WTC11 (cell line): ENCODE measurements around the gene MLF2.

Source experiments
- TCF7 ChIP-seq: sonication (generic); formaldehyde crosslinking; IDR thresholded peaks from 2 replicates; pipeline ENCODE4 v1.8.0; 2022; ENCODE audit warnings: mild to moderate bottlenecking, low read depth, missing genetic modification reagents, moderate library complexity
- ZNF263 ChIP-seq: sonication (generic); formaldehyde crosslinking; IDR thresholded peaks from 2 replicates; pipeline ENCODE4 v1.8.1; 2022; ENCODE audit warnings: low read depth, mild to moderate bottlenecking, moderate library complexity, missing genetic modification reagents
- TF ChIP-seq, protein P1 (sequence below): sonication (generic); formaldehyde crosslinking; IDR thresholded peaks from 2 replicates; pipeline ENCODE4 v1.8.1; 2023; ENCODE audit warnings: mild to moderate bottlenecking, missing genetic modification reagents, moderate library complexity
- TF ChIP-seq, protein P2 (sequence below): fragments of 200-600 bp; IDR thresholded peaks from 2 replicates; pipeline ENCODE4 v1.8.0; 2022; ENCODE audit warnings: antibody characterized with exemption
- TF ChIP-seq, protein P3 (sequence below): fragments of 250-450 bp; sonication (Bioruptor Pico); IDR thresholded peaks from 2 replicates; pipeline ENCODE4 v1.9.0; 2021; ENCODE audit warnings: mild to moderate bottlenecking

DNA sequence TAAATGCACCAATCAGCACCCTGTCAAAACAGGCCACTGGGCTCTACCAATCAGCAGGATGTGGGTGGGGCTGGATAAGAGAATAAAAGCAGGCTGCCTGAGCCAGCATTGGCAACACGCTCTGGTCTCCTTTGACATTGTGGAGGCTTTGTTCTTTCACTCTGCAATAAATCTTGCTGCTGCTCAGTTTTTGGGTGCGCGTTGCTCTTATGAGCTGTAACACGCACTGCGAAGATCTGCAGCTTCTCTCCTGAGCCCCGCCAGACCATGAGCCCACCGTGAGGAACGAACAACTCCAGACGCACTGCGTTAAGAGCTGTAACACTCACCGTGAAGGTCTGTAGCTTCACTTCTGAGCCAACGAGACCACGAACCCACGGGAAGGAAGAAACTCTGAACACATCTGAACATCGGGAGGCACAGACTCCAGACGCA, 44.0 kb downstream of the MLF2 start:
- TF ChIP-seq ZNF263 (CRISPR knock-in tag) (no peak), TCF7 (CRISPR knock-in tag) (no peak)
- TF ChIP-seq, protein P1, sequence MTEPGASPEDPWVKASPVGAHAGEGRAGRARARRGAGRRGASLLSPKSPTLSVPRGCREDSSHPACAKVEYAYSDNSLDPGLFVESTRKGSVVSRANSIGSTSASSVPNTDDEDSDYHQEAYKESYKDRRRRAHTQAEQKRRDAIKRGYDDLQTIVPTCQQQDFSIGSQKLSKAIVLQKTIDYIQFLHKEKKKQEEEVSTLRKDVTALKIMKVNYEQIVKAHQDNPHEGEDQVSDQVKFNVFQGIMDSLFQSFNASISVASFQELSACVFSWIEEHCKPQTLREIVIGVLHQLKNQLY, result no peak
- TF ChIP-seq, protein P2, sequence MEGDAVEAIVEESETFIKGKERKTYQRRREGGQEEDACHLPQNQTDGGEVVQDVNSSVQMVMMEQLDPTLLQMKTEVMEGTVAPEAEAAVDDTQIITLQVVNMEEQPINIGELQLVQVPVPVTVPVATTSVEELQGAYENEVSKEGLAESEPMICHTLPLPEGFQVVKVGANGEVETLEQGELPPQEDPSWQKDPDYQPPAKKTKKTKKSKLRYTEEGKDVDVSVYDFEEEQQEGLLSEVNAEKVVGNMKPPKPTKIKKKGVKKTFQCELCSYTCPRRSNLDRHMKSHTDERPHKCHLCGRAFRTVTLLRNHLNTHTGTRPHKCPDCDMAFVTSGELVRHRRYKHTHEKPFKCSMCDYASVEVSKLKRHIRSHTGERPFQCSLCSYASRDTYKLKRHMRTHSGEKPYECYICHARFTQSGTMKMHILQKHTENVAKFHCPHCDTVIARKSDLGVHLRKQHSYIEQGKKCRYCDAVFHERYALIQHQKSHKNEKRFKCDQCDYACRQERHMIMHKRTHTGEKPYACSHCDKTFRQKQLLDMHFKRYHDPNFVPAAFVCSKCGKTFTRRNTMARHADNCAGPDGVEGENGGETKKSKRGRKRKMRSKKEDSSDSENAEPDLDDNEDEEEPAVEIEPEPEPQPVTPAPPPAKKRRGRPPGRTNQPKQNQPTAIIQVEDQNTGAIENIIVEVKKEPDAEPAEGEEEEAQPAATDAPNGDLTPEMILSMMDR, result no peak
- TF ChIP-seq, protein P3, sequence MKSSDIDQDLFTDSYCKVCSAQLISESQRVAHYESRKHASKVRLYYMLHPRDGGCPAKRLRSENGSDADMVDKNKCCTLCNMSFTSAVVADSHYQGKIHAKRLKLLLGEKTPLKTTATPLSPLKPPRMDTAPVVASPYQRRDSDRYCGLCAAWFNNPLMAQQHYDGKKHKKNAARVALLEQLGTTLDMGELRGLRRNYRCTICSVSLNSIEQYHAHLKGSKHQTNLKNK (CRISPR knock-in tag), result no peak
